Lower leg skin (tissue), 3 donors: ENCODE measurements around the gene DIO3.

Experiments
- CTCF ChIP-seq, 3 donors: fragments of 450-650 bp; IDR thresholded peaks; one replicate each; pipeline ENCODE4 v1.5.1; 2016; ENCODE audit warnings: antibody characterized with exemption in 3 of 3, mild to moderate bottlenecking in 3 of 3, moderate library complexity in 2 of 3
- POLR2A ChIP-seq, 2 donors: fragments of 450-650 bp; IDR thresholded peaks; one replicate each; pipeline ENCODE4 v1.6.1; 2016 to 2017; ENCODE audit warnings: antibody characterized with exemption in 2 of 2, mild to moderate bottlenecking in 1 of 2, moderate library complexity in 1 of 2

- no peak for TF ChIP-seq POLR2A (IDR thresholded peaks at IDR 0.05)
- TF ChIP-seq CTCF (IDR thresholded peaks at IDR 0.05) = no peak
Observed at GRCh38 chr14:101521473-101521915, 39.8 kb upstream of the DIO3 start.
